HG03066 (cell line): ENCODE results near the gene RFWD3.

Source experiments
- ATAC-seq: cut with Tn5 transposase; IDR thresholded peaks from one replicate; pipeline ENCODE4 v1.9.1; 2021; ENCODE audit warnings: low read depth; ENCODE audit not compliant: unreplicated experiment

Gene RFWD3

GRCh38 chr16:74623214-74623838 is 43.4 kb downstream of the RFWD3 start:
- no peak for ATAC-seq

GRCh38 chr16:74622005-74622404 is 44.7 kb downstream of the RFWD3 start:
- ATAC-seq: no peak

DNA sequence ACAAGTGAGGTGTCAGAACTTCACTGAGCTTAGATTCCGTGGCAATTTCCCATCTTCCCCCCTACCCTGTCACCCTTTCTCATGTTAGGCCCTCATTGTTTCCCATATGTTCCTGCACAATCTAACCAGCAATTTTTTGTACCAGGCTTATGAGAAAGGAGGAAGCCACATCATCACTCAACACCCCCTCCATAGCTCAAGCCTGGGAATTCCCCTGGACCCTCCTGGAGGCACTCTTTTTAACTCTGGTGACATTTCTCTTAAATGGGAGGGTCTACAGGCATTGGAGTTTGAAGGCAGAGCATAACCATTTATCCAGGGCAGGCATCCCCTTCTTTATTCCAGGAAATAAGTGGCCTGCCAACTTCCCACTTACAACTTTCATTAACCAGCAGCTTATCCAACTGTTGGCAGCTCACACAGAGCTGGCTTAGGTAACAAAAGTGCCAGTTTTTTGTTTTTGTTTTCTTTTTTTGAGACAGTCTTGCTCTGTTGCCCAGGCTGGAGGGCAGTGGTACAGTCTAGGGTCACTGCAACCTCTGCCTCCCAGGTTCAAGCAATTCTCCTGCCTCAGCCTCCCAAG is 49.4 kb downstream of the RFWD3 start:
- no peak for ATAC-seq

DNA sequence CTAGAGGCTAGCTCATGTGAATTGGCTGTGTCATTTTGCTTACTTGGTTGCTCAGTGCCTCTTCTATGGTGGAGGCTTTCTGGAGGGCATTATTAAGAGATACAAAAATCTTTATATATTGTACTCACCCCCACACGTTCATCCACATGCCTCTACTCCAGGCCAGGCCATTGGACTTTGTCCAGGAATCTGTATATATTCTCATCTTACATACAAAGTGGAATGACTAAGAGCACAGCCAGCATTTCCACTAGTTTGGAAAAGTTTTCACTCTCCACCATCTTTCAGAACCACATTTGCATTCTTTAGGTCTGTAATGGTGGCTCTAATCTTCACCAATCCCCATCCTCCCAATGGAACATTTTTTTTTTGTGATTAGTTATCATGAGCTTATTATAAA is 55.0 kb downstream of the RFWD3 start:
- no peak for ATAC-seq

- ATAC-seq: no peak
Measured at GRCh38 chr16:74608944-74609343, 57.7 kb downstream of the RFWD3 start.

- no peak for ATAC-seq
Measured at GRCh38 chr16:74608381-74608780, 58.3 kb downstream of the RFWD3 start.

DNA sequence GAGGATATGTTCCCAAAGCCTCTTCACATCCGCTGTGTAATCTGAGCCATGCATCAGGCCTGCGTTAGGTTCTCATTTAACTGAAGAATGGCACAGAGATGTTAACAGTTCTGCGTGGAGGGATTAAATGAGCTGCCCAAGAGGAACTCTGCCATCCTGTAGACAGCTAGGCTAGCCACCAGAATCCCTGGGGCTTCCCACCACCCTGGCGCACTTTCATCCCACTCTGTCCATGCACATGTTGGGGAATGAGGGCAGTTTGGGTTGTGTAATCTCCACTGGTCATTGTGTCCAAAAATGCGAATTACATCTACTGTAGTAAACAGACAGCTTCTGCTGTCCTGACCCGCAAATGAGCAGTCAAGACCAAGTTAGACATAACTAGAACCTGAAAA is 58.7 kb downstream of the RFWD3 start:
- ATAC-seq: no peak

DNA sequence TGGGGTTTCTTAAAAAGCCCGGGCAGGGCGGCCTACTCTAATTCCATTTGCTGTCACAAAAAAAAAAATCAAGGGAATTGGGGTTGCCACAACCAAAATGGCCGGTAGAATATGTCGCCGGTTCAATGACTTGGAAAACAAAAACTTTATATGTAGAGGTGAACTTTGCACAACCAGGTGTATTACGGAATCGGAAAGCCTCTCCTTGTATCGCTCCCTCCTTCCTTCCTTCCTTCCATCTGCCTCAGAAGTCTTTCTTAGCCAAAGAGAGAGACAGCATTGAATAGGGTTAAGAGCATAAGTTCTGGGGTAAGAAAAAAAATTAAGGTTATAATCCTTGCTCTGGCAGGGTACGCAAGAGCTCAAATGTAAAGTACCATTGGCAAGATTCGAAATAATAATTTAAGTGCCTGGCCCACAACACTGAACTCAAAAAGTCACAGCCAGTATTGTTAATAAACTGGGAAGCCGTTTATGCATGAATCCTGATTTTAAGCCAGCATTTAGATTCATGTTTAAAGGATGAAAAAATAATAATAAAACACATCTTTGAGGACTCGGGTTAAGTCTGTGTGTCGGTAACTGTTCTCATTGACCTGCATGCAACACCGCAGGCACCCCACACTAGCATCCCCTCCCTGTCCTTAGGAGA is 59.2 kb downstream of the RFWD3 start:
- peak; percentile 22 for ATAC-seq

DNA sequence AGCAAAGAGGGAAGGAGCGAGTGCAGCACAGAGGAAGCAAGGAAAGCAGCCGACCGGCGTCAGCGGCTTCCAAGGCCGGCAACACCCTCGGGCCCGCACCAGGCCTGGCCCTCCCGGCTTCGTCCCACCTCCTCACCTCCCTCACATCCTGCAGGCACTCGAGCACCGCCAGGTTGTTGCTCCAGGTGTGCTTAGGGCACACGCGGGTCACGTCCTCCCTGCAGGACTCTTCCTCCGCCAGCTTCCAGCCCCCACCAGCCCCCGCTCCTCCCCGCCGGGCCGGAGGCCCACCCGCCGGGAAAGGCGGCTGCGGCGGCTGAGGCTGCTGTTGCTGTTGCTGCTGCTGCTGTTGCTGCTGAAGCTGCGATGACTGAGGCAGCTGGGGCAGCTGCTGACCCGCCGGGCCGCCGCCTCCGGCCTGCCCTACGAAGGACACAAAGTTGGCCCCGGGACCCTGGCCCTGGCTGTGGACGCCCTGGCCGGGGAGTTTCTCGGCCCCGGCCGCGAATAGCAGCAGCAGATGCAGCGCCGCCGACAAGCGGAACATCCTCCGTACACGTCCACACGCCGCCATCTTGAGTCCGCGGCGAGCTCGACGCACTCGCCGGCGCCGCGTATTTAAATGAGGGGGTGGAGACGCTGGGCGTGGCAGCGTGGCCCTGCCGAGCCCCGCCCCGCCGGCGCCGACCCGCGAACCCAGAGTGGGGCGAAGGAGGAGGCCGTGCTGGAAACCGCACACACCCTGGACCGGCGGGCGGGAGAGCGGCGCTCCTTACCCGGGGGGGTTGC is 60.0 kb downstream of the RFWD3 start, which contains the start of gene GLG1:
Gene GLG1 (minus strand): TSS at position 594 of the 789 bp plus-strand sequence. CDS start 20 bp downstream, at position 574.
- peak; percentile 94 for ATAC-seq

DNA sequence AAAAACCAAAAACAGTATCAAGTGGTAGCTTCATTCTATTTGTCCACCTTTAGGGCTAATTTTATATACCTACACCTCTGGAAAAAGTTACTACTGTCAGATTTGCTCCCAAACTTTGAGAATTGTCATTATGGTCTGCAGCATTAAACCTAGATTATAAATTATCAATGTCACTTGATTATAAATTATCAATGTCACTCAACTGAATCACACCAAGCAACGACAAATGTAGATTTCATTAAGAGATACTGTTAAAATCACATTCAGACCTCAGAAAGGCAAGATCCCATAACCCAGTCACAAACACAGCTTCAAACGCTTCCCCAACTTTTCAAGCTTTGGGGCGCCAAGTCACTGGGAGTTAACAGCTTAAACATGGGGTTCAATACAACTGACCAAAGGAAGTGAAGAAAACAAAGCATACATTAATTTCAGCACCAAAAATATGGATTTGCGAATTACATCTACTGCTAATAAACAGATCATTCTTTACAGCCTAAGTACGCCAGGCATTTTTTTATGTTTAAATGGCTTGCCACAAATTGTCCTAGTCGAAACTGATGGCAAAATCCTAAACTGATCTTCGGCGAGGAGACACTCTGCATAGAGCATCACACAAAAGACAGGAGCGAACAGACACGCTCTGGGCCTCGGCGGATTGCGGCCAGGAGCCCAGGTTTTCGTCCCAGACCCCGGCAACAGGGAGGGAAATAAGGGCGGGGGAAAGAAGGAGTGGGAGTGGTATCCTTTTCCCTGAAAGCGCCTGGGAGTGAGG is 60.7 kb downstream of the RFWD3 start:
- no peak for ATAC-seq

- no peak for ATAC-seq
Measured at GRCh38 chr16:74605332-74605731, 61.3 kb downstream of the RFWD3 start.

DNA sequence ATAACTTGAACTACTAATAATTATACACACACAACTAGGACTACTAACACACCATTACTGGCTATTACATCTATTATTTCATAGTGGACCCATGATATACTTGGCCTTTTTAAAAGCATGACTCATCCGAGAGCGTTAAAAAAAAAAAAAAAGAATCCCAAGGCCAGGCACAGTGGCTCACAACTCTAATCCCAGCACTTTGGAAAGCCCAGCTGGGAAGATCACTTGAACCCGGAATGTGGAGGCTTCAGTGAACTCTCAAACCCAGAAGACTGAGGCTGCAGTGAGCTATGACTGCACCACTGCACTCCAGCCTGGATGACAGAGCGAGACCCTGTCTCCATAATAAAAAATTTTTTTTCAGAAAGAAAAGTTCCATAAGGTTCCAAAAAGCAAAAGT is 62.8 kb downstream of the RFWD3 start:
- ATAC-seq: no peak

- ATAC-seq: no peak
Measured at GRCh38 chr16:74601126-74601871, 65.4 kb downstream of the RFWD3 start.

- no peak for ATAC-seq
Measured at GRCh38 chr16:74596586-74596985, 70.1 kb downstream of the RFWD3 start.

DNA sequence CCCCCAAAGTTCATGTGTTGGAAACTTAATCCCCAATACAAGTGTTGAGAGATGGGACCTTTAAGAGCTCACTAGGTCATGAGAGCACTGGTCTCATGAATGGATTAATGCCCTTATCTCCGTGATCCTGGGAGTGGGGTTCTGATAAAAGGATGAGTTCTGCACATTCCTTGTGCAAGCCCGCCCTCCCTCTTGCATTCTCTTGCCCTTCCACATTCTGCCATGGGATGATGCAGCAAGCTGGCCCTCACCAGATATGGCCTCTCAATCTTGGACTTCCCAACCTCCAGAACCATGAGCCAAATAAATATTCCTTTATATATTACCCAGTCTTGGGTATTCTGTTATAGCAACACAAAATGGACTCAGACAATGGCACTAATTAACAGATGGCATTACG is 73.8 kb downstream of the RFWD3 start:
- no peak for ATAC-seq

- no peak for ATAC-seq
Measured at GRCh38 chr16:74591876-74592650, 74.6 kb downstream of the RFWD3 start.

GRCh38 chr16:74586948-74587347 is 79.7 kb downstream of the RFWD3 start:
- ATAC-seq: no peak

DNA sequence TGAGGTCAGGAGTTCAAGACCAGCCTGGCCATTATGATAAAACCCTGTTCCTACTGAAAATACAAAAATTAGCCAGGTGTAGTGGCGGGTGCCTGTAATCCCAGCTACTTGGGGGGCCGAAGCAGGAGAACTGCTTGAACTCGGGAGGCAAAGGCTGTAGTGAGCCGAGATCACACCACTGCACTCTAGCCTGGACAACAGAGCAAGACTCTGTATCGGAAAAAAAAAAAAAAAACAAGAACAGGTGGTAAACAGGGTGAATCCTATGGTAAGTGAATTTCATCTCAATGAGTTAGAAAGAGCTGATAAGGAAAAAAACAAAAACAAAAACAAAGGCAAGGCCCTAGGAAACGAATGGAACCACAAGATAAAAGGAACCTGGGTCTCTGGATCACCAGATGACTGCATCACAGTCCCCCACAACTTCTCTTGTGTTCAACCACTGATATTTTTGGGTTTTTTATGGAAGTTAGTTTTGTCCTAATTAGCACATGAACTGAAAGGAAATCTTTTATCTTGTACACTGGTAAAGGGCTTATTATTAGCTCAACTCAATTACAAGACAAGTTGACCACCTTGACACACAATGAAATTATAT is 80.7 kb downstream of the RFWD3 start:
- ATAC-seq: no peak
